ENCODE results near the gene EGFL8. TPM values are rescaled to one million over a fixed set of nuclear protein-coding genes. Genes with fewer than 3 reads are reported as not detected.

The EGFL8 gene
- total RNA-seq: 10 to 100 TPM in 1 of 10 donors, 1 to 10 TPM in 9; 6.8 to 11.3 (median 8.4) TPM
- 10 to 100 TPM in 1 of 2 donors, 1 to 10 TPM in 1; 6.7 to 32.8 TPM for polyA plus RNA-seq
- long read RNA-seq, donor 1, partial matches to known transcripts: 0 of 1 reads
- long read RNA-seq, donor 1, other reads (novel, unspliced or antisense): 0 of 1 reads
- long read RNA-seq, donor 2, partial matches to known transcripts: 0 of 2 reads
- long read RNA-seq, donor 2, other reads (novel, unspliced or antisense): 0 of 2 reads
- long read RNA-seq, donor 3, partial matches to known transcripts: 0 of 2 reads
- long read RNA-seq, donor 3, other reads (novel, unspliced or antisense): 1 of 2 reads

GRCh38 chr6:32164295-32164694 lies at the start of gene EGFL8:
Gene EGFL8 (plus strand): TSS chr6:32164595. CDS start chr6:32166166, 1,571 bp downstream.
- Histone ChIP-seq H3K4me3 (no peak within 1 kb of the TSS), H3K27me3 (no peaks in the 10 kb centered on the region), H3K4me1 (peaks cover 0 to 9% (median 0%) of the 10 kb centered on the region in 9 donors), H3K9me3 (no peaks in the 10 kb centered on the region), H3K27ac (peak within 1 kb of the TSS; percentile 26 to 83 (median 50)), H3K36me3 (peaks cover 0 to 93% (median 25%) of the 10 kb centered on the region in 9 donors)
- intact Hi-C loops (cut with DNase I): loop anchor here in 1 of 10 donors (5.0 kb wide), 1 partner anchor 42 kb away; no protein-coding TSS in a partner anchor
- no peak for DNase-seq
- ATAC-seq: no peak
- no peak for TF ChIP-seq CTCF (IDR thresholded peaks at IDR 0.05)

GRCh38 chr6:32114796-32115195 lies 49.6 kb upstream of the EGFL8 start:
- H3K9me3 ChIP-seq: no peaks in the 10 kb centered on the region
- H3K4me3 ChIP-seq: no peak overlapping the region
- WGBS, 2 donors: 60 to 73% methylated on average over 8 of the region's 8 CpGs
- TF ChIP-seq CTCF (IDR thresholded peaks at IDR 0.05): no peak
- DNase-seq: no peak
- peaks cover 21 to 70% (median 58%) of the 10 kb centered on the region in 9 donors for H3K4me1 ChIP-seq
- H3K27ac ChIP-seq: peak overlapping the region in 9 of 10 donors; percentile 5 to 96 (median 84)
- ATAC-seq: no peak
- H3K27me3 ChIP-seq: no peaks in the 10 kb centered on the region
- peaks cover 0 to 51% (median 24%) of the 10 kb centered on the region in 9 donors for H3K36me3 ChIP-seq
- intact Hi-C loops (cut with DNase I): loop anchor here in 6 of 10 donors (5.0 to 10.0 kb wide), 5 partner anchors 38 to 130 kb away; partner anchors contain the start of genes PPT2 (in 2 of the 6) and PRRT1 (in 2 of the 6)

GRCh38 chr6:32115623-32116022 lies 48.8 kb upstream of the EGFL8 start:
- Histone ChIP-seq H3K27ac (peak overlapping the region in 3 of 10 donors; percentile 20 to 96 (median 89)), H3K4me3 (no peak overlapping the region), H3K9me3 (no peaks in the 10 kb centered on the region), H3K36me3 (peaks cover 0 to 59% (median 32%) of the 10 kb centered on the region in 9 donors), H3K4me1 (peaks cover 16 to 63% (median 54%) of the 10 kb centered on the region in 9 donors), H3K27me3 (no peaks in the 10 kb centered on the region)
- DNase-seq (no peak), ATAC-seq (no peak)
- 81 to 88% methylated on average over 6 of the region's 6 CpGs for WGBS, 2 donors
- intact Hi-C loops (cut with DNase I): loop anchor here in 5 of 10 donors (5.0 to 10.0 kb wide), 4 partner anchors 37 to 129 kb away; partner anchors contain the start of genes PPT2 (in 2 of the 5) and PRRT1 (in 2 of the 5)
- TF ChIP-seq CTCF (IDR thresholded peaks at IDR 0.05): no peak

- WGBS, 2 donors: 86 to 91% methylated on average over 7 of the region's 7 CpGs
- no peaks in the 10 kb centered on the region for H3K9me3 ChIP-seq
- intact Hi-C loops (cut with DNase I): loop anchor here in 5 of 10 donors (5.0 to 10.0 kb wide), 4 partner anchors 36 to 128 kb away; partner anchors contain the start of genes PPT2 (in 2 of the 5) and PRRT1 (in 2 of the 5)
- H3K36me3 ChIP-seq: peaks cover 0 to 70% (median 42%) of the 10 kb centered on the region in 9 donors
- H3K4me3 ChIP-seq: no peak overlapping the region
- DNase-seq (no peak), ATAC-seq (no peak)
- peak in 7 of 9 donors; percentile 31 to 46 (median 38) for TF ChIP-seq CTCF (IDR thresholded peaks at IDR 0.05)
- peaks cover 16 to 52% (median 43%) of the 10 kb centered on the region in 9 donors for H3K4me1 ChIP-seq
- H3K27ac ChIP-seq: peak overlapping the region in 1 of 10 donors; percentile 21
- H3K27me3 ChIP-seq: no peaks in the 10 kb centered on the region
Measured at GRCh38 chr6:32116674-32117073, 47.7 kb upstream of the EGFL8 start.

All from heart right ventricle (tissue), 16 donors.